Measurements from ENCODE around the gene NEU3.

NEU3 gene

DNA sequence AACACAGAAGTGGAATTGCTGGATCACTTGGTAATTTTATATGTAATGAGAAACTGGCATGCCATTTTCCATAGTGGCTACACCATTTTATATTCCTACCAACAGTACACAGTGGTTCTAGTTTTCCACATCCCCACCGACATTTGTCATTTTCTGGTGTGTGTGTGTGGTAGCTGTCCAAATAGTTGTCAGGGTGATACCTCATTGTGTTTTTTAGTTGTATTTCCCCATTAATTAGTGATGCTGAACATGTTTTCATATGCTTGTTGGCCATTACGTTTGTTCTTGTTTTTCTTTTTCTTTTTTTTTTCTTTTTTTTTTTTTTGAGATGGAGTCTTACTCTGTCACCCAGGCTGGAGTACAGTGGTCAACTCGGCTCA, 12.2 kb downstream of the NEU3 start:
- no peak for DNase-seq
- H3K4me2 ChIP-seq (ENCODE audit: low read depth, low read length): no peak overlapping the region
- H3K9me3 ChIP-seq (replicated peaks; ENCODE audit: insufficient read depth, low read length): no peaks in the 10 kb centered on the region
- no peak overlapping the region for H3K27ac ChIP-seq (ENCODE audit: low read length)
- H3K79me2 ChIP-seq (ENCODE audit: low read length): no peaks in the 10 kb centered on the region
- H4K20me1 ChIP-seq (ENCODE audit: insufficient read depth, low read length): no peaks in the 10 kb centered on the region; the same call in 1 of the 2 replicates
- H3K27me3 ChIP-seq (replicated peaks; ENCODE audit: insufficient read depth, low read length): no peaks in the 10 kb centered on the region
- H3K9me2 ChIP-seq (replicated peaks; ENCODE audit: insufficient read depth, low read length): no peaks in the 10 kb centered on the region
- no peak overlapping the region for H3K9ac ChIP-seq (ENCODE audit: low read length)
- no peak overlapping the region for H3K4me3 ChIP-seq (ENCODE audit: low read length)
- H3K36me3 ChIP-seq (replicated peaks; ENCODE audit: insufficient read depth, low read length): no peaks in the 10 kb centered on the region
- H3F3A ChIP-seq (ENCODE audit: insufficient read depth, low read length): peaks cover 7% of the 10 kb centered on the region; the same call in 1 of the 2 replicates
- H3K4me1 ChIP-seq (ENCODE audit: low read length): peaks cover 14% of the 10 kb centered on the region
- H2AFZ ChIP-seq (ENCODE audit: low read length): no peak overlapping the region
- TF ChIP-seq, protein P1, sequence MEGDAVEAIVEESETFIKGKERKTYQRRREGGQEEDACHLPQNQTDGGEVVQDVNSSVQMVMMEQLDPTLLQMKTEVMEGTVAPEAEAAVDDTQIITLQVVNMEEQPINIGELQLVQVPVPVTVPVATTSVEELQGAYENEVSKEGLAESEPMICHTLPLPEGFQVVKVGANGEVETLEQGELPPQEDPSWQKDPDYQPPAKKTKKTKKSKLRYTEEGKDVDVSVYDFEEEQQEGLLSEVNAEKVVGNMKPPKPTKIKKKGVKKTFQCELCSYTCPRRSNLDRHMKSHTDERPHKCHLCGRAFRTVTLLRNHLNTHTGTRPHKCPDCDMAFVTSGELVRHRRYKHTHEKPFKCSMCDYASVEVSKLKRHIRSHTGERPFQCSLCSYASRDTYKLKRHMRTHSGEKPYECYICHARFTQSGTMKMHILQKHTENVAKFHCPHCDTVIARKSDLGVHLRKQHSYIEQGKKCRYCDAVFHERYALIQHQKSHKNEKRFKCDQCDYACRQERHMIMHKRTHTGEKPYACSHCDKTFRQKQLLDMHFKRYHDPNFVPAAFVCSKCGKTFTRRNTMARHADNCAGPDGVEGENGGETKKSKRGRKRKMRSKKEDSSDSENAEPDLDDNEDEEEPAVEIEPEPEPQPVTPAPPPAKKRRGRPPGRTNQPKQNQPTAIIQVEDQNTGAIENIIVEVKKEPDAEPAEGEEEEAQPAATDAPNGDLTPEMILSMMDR (IDR thresholded peaks at IDR 0.05; ENCODE audit: low read length): no peak
- no peak for TF ChIP-seq EZH2phosphoT487 (IDR thresholded peaks at IDR 0.05; ENCODE audit: low read length)
- no peak for TF ChIP-seq EZH2 (optimal IDR thresholded peaks at IDR 0.05; ENCODE audit: low read depth, low read length)

DNA sequence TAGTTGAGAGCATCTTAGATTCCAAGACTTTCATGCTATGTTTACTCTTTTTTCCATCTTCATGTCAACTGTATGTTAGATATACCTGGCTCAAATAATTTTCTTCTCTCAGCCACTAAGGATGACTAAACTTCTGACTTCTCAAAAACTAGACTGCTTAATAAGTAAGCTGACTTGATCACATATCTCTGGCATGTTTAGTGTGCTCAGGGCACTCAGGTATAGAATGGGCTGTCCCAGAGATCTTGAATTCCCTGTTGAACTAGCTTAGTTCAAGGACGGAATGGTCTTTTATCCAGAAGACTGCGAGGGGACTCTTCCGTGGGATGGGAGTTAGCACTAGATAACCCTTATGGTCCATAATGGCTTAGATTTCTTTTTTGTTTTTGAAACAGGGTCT, 13.0 kb downstream of the NEU3 start:
- Histone ChIP-seq H3K4me1 (ENCODE audit: low read length) (peaks cover 14% of the 10 kb centered on the region), H3K27ac (ENCODE audit: low read length) (no peak overlapping the region), H3K27me3 (replicated peaks; ENCODE audit: insufficient read depth, low read length) (no peaks in the 10 kb centered on the region), H3K4me3 (ENCODE audit: low read length) (no peak overlapping the region), H3K9me2 (replicated peaks; ENCODE audit: insufficient read depth, low read length) (no peaks in the 10 kb centered on the region), H2AFZ (ENCODE audit: low read length) (no peak overlapping the region), H3K36me3 (replicated peaks; ENCODE audit: insufficient read depth, low read length) (no peaks in the 10 kb centered on the region), H3K4me2 (ENCODE audit: low read depth, low read length) (no peak overlapping the region), H4K20me1 (ENCODE audit: insufficient read depth, low read length) (no peaks in the 10 kb centered on the region; the same call in 1 of the 2 replicates), H3K79me2 (ENCODE audit: low read length) (no peaks in the 10 kb centered on the region), H3F3A (ENCODE audit: insufficient read depth, low read length) (peaks cover 7% of the 10 kb centered on the region; the same call in 1 of the 2 replicates), H3K9me3 (replicated peaks; ENCODE audit: insufficient read depth, low read length) (no peaks in the 10 kb centered on the region), H3K9ac (ENCODE audit: low read length) (no peak overlapping the region)
- TF ChIP-seq, protein P1 (IDR thresholded peaks at IDR 0.05; ENCODE audit: low read length): no peak
- TF ChIP-seq EZH2 (optimal IDR thresholded peaks at IDR 0.05; ENCODE audit: low read depth, low read length) (no peak), EZH2phosphoT487 (IDR thresholded peaks at IDR 0.05; ENCODE audit: low read length) (no peak)
- no peak for DNase-seq

DNA sequence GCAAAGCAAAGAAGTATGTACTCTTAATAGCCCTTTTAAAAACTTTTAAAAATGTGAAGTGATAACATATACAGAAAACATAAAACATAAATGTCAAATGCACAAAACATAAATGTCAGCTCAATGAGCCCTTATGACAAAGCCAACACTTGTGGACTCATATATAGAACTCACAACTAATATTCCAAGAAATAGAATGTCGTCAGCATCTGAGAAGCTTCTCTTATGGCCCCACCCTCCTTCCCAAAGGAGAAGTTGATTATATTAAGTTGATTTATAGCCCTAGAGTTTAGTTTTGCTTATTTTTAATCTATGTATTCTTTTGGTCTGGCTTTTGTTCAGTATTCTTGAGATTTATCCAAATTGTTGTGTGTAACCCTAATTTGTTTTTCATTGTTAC, 13.8 kb downstream of the NEU3 start:
- Histone ChIP-seq H3K4me3 (ENCODE audit: low read length) (no peak overlapping the region), H3K79me2 (ENCODE audit: low read length) (no peaks in the 10 kb centered on the region), H3K4me2 (ENCODE audit: low read depth, low read length) (no peak overlapping the region), H3K9ac (ENCODE audit: low read length) (no peak overlapping the region), H2AFZ (ENCODE audit: low read length) (no peak overlapping the region), H3F3A (ENCODE audit: insufficient read depth, low read length) (peaks cover 7% of the 10 kb centered on the region; the same call in 1 of the 2 replicates), H4K20me1 (ENCODE audit: insufficient read depth, low read length) (no peaks in the 10 kb centered on the region; the same call in 1 of the 2 replicates), H3K9me3 (replicated peaks; ENCODE audit: insufficient read depth, low read length) (no peaks in the 10 kb centered on the region), H3K9me2 (replicated peaks; ENCODE audit: insufficient read depth, low read length) (no peaks in the 10 kb centered on the region), H3K27ac (ENCODE audit: low read length) (no peak overlapping the region), H3K4me1 (ENCODE audit: low read length) (peaks cover 14% of the 10 kb centered on the region), H3K27me3 (replicated peaks; ENCODE audit: insufficient read depth, low read length) (no peaks in the 10 kb centered on the region), H3K36me3 (replicated peaks; ENCODE audit: insufficient read depth, low read length) (no peaks in the 10 kb centered on the region)
- TF ChIP-seq EZH2phosphoT487 (IDR thresholded peaks at IDR 0.05; ENCODE audit: low read length) (no peak), EZH2 (optimal IDR thresholded peaks at IDR 0.05; ENCODE audit: low read depth, low read length) (no peak)
- TF ChIP-seq, protein P1 (IDR thresholded peaks at IDR 0.05; ENCODE audit: low read length): no peak
- no peak for DNase-seq
